Amniotic epithelial cell (primary cell): ENCODE measurements around the gene NINL.
A peak's percentile ranks its signal among the peaks of the same experiment; 100 is the strongest.
"Not testable (repeated sequence)": the region's sequence is repeated elsewhere in the genome, so short reads cannot be mapped to it uniquely, and the experiment has no call there.

ENCODE experiments used
- DNase-seq: peaks from one replicate; pipeline ENCODE4 v3.0.0-alpha.2; 2010; ENCODE audit warnings: low read depth

Gene NINL

GRCh38 chr20:25532015-25532751 lies 53.1 kb downstream of the NINL start:
- DNase-seq, result no peak

GRCh38 chr20:25529295-25529951 lies 55.9 kb downstream of the NINL start:
- DNase-seq, result no peak

DNA sequence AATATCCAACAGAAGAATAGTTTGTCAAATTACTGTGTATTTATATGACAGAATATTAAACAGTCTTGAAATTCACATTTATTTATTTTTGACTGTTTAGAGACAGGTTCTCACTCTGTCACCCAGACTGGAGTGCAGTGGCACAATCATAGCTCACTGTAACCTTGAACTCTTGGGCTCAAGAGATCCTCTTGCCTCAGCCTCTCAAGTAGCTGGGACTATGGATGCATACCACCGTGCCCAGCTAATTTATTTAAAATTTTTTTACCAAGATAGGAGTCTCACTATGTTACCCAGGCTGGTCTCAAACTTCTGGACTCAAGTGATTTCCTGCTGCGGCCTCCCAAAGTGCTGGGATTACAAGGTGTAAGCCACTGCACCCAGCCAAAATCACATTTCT lies 57.4 kb downstream of the NINL start:
- DNase-seq, result no peak

- no peak for DNase-seq
These were observed 58.9 kb downstream of the NINL start for GRCh38 chr20:25526446-25526845.

GRCh38 chr20:25525867-25526266 lies 59.5 kb downstream of the NINL start:
- peak; percentile 99 for DNase-seq

DNA sequence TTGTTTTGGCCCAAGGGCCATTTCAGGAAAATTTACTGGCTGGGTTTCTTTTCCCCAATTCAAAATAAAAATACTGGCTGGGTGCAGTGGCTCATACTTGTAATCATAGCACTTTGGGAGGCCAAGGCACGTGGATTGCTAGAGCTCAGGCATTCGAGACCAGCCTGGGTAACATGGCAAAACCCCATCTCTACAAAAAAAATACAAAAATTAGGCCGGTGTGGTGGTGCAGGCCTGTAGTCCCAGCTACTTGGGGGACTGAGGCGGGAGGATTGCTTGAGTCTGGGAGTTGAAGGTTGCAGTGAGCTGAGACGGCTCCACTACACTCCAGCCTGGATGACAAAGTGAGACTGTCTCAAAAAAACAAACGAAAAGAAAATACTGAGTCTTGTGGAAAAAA lies 60.0 kb downstream of the NINL start:
- no peak for DNase-seq

DNA sequence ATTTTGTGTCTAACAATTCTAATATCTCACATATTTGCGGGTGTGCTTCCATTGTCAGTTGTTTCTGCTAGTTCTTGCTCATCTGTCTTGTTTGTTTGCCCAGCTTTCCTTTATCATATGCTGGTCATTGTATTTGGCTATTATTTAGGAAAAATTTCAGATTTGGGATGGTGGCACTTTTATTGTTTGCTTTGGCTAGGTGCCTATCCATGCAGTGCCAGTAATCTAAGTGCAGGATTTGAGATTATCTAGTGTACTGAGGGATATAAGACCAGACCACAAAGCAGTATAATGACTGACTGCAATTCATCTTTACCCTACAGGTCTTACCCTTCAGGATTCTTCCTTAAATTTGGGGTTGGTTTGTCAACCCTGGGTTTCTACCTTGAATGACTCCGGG lies 63.9 kb downstream of the NINL start:
- DNase-seq, result no peak

- no peak for DNase-seq
These were observed 68.2 kb downstream of the NINL start for GRCh38 chr20:25517124-25517523.

- no peak for DNase-seq
These were observed 70.5 kb downstream of the NINL start for GRCh38 chr20:25514747-25515340.

- no peak for DNase-seq
These were observed 71.1 kb downstream of the NINL start for GRCh38 chr20:25514195-25514594.

GRCh38 chr20:25512709-25513108 lies 72.6 kb downstream of the NINL start:
- DNase-seq, result no peak

- DNase-seq, result no peak
These were observed 74.1 kb downstream of the NINL start for GRCh38 chr20:25511183-25511582.

DNA sequence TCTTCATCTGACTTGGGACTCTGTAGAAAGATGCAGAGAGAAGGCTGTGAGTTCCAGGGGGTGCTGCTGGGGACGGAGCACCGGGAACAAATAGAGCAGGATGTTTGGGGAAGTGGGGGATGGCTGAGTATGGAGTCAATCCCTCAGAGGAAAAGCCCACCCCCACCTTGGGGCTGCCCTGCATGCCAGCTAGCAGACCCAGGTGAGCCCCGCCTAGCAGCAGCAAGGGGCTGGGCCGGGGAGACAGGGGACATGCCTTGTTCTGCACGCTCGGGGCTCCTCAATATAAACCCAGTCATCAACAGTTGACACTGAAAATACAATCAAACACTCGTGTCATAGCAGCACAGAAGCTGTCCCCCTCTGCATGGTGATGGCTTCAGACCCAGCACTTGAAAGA lies 74.6 kb downstream of the NINL start:
- no peak for DNase-seq

GRCh38 chr20:25510202-25510601 lies 75.1 kb downstream of the NINL start:
- DNase-seq, result no peak

GRCh38 chr20:25509084-25509483 lies 76.2 kb downstream of the NINL start:
- DNase-seq, result no peak

GRCh38 chr20:25508083-25508770 lies 77.1 kb downstream of the NINL start:
- DNase-seq, result peak; percentile 89

GRCh38 chr20:25507385-25508082 lies 77.8 kb downstream of the NINL start:
- no peak for DNase-seq

DNA sequence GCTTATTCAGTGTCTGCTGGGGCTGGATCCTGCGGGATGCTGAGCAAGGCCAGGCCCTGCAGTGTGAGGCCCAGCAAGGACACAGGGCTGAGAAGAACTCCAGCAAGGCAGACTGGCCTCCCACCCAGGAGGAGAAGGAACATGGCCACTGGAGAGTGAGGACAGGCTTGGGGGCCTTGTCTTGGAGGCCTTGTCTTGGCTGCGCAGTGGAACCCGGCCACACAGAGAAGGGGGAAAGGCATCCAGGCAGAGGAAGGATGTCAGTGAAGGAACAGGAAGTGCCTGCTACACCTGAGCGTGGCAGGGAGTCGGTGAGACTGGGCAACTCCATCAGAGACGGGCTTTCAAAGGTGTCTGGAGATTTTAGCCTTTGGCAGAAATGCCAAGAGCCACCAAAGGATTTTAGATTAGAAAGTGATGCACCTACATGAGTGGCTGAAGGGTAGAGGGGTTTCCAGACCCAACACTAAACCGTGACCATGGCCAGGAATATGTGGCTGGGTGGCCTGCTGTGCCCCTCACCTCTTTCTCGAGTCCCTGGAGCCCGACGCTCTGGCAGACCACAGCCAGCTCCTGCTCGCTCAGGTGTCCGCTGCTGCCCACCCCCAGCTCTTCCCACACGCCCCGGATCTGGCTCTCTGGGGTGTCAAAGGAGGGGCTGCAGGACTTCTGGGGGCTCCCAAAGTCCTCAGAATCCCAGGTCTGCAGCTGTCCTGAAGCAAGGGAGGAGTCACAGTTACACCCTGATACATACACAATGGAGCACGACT lies 80.8 kb downstream of the NINL start:
- DNase-seq, result no peak

DNA sequence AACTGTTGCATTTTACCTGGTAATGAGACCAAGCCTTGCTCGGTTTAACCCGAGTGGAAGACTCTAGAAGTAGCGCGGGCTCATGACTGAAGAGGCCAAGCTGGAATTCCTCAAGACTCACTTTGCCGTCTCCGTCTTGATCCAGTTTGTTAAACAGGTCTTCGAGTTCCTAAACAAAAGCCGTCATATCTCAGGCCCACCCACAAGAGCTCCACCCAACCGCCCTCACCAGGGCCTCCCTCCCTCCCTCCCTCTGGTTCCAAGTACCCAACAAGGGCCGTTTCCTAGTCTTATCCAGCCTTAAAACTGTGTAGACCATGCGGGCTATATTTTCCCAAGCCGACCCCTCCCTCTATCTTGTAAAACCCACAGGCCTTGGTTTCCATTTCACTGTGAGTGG lies 81.4 kb downstream of the NINL start:
- DNase-seq, result no peak

DNA sequence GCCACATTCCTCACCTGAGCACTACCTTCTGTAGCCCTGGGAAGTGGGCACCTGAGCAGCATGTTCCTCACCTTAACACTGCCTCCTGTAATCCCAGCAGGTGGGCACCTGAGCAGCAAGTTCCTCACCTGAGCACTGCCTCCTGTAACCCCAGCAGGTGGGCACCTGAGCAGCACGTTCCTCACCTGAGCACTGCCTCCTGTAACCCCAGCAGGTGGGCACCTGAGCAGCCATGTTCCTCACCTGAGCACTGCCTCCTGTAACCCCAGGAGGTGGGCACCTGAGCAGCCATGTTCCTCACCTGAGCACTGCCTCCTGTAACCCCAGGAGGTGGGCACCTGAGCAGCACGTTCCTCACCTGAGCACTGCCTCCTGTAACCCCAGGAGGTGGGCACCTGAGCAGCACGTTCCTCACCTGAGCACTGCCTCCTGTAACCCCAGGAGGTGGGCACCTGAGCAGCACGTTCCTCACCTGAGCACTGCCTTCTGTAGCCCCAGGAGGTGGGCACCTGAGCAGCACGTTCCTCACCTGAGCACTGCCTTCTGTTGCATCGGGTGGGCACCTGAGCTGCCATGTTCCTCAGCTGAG lies 82.2 kb downstream of the NINL start:
- not testable (repeated sequence) for DNase-seq

DNA sequence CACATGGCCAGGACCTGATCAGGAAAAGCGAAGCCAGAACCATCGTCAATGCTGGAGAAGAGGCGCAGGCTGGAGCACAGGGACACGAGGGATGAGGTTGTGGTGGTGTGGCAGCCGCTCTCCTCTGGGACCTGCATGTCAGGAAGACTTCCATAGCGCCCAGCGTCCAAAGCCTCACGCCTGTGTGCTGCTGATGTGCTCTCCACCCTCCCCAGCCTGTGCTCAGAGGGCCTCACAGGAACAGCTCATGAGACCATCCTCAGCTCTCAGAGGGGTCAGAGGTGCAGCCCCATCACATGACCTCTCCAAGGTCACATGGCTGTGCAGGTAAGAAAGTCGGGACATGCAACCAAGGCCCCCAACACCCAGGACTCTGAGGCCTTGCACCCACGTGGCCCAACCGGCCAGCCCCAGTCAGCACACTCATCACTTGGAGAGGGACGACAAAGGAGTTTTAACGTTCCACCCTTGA lies 84.4 kb downstream of the NINL start:
- DNase-seq, result no peak
